HEK293 (cell line): ENCODE results near the gene HSD17B3.

ENCODE experiments used
- CTCF ChIA-PET: fragments of 350-600 bp; formaldehyde crosslinking; extraction: SDS; loops from one replicate; lab custom pipeline; 2021; ENCODE audit warnings: antibody characterized with exemption; lab: Yijun Ruan, JAX
- POLR2A ChIA-PET: fragments of 300-600 bp; formaldehyde crosslinking; extraction: SDS; loops from one replicate; lab custom pipeline; 2020; ENCODE audit warnings: antibody characterized with exemption, inconsistent platforms; lab: Yijun Ruan, JAX
- H3K27ac ChIP-seq: fragments of 200-500 bp; sonication (Bioruptor generic); 2 replicates; pipeline ENCODE4 v1.5.1; 2014; ENCODE audit warnings: low read depth, low read length, control low read depth, inconsistent platforms; ENCODE audit errors: extremely low read depth
- H3K36me3 ChIP-seq, 2 experiments: fragments of 200-500 bp in 1 of 2; sonication (Bioruptor generic) in 1 of 2; 1 replicate in 1 of 2; 2 replicates in 1 of 2; pipeline ENCODE4 v1.5.1; 2014 to 2017; ENCODE audit warnings: inconsistent platforms in 2 of 2, low read length in 2 of 2; ENCODE audit not compliant: control insufficient read depth in 2 of 2, insufficient read depth in 1 of 2
- H3K4me1 ChIP-seq: fragments of 200-500 bp; sonication (Bioruptor generic); 2 replicates; pipeline ENCODE4 v1.5.1; 2014; ENCODE audit warnings: mild to moderate bottlenecking, low read length, inconsistent platforms; ENCODE audit not compliant: control insufficient read depth, insufficient read depth
- H3K4me3 ChIP-seq: 2 replicates; pipeline ENCODE4 v1.5.1; 2011; ENCODE audit warnings: low read depth, mild to moderate bottlenecking, control low read depth, low read length, moderate library complexity
- H3K9me3 ChIP-seq: fragments of 200-500 bp; sonication (Bioruptor generic); 2 replicates; pipeline ENCODE4 v1.5.1; 2014; ENCODE audit warnings: low read depth, low read length, inconsistent platforms; ENCODE audit not compliant: control insufficient read depth, insufficient read depth
- KLF7 ChIP-seq: fragments of 450-650 bp; formaldehyde crosslinking; IDR thresholded peaks from 2 replicates; pipeline ENCODE4 v1.5.1; 2016; ENCODE audit warnings: missing biosample characterization, missing genetic modification characterization, borderline replicate concordance
- KLF8 ChIP-seq: fragments of 450-650 bp; formaldehyde crosslinking; IDR thresholded peaks from 2 replicates; pipeline ENCODE4 v1.5.1; 2016; ENCODE audit warnings: missing biosample characterization, missing genetic modification characterization
- RBAK ChIP-seq: fragments of 450-650 bp; formaldehyde crosslinking; IDR thresholded peaks from 2 replicates; pipeline ENCODE4 v1.5.1; 2016; ENCODE audit warnings: missing biosample characterization, missing genetic modification characterization
- SALL2 ChIP-seq: fragments of 450-650 bp; formaldehyde crosslinking; IDR thresholded peaks from 2 replicates; pipeline ENCODE4 v1.5.0; 2017; ENCODE audit warnings: missing biosample characterization, mild to moderate bottlenecking, missing genetic modification characterization, borderline replicate concordance
- TRIM28 ChIP-seq: IDR thresholded peaks from 2 replicates; pipeline ENCODE4 v1.6.1; 2011; ENCODE audit warnings: low read length, control low read depth, borderline replicate concordance
- ZFP37 ChIP-seq: fragments of 450-650 bp; formaldehyde crosslinking; IDR thresholded peaks from 2 replicates; pipeline ENCODE4 v1.5.1; 2016; ENCODE audit warnings: missing biosample characterization, missing genetic modification characterization
- ZFP41 ChIP-seq: fragments of 450-650 bp; formaldehyde crosslinking; IDR thresholded peaks from 2 replicates; pipeline ENCODE4 v1.5.1; 2016; ENCODE audit warnings: missing biosample characterization, missing genetic modification characterization, borderline replicate concordance
- ZIC2 ChIP-seq: fragments of 450-650 bp; formaldehyde crosslinking; IDR thresholded peaks from 2 replicates; pipeline ENCODE4 v1.5.1; 2016; ENCODE audit warnings: missing biosample characterization, missing genetic modification characterization
- ZNF140 ChIP-seq: fragments of 450-650 bp; formaldehyde crosslinking; IDR thresholded peaks from 2 replicates; pipeline ENCODE4 v1.5.1; 2016; ENCODE audit warnings: missing biosample characterization, missing genetic modification characterization
- ZNF19 ChIP-seq: fragments of 450-650 bp; formaldehyde crosslinking; IDR thresholded peaks from 2 replicates; pipeline ENCODE4; 2016; ENCODE audit warnings: missing biosample characterization, missing genetic modification characterization, low read depth
- ZNF555 ChIP-seq: fragments of 450-650 bp; formaldehyde crosslinking; conservative IDR thresholded peaks from 2 replicates; pipeline ENCODE4 v1.5.1; 2017; ENCODE audit warnings: missing biosample characterization, mild to moderate bottlenecking, missing genetic modification characterization, inconsistent platforms
- ZNF701 ChIP-seq: fragments of 450-650 bp; formaldehyde crosslinking; IDR thresholded peaks from 2 replicates; pipeline ENCODE4 v1.5.1; 2016; ENCODE audit warnings: missing biosample characterization, missing genetic modification characterization
- TF ChIP-seq, protein P1 (sequence below): sonication (generic); formaldehyde crosslinking; IDR thresholded peaks from 2 replicates; pipeline ENCODE4 v1.8.1; 2022; ENCODE audit warnings: mild to moderate bottlenecking, moderate library complexity, missing genetic modification reagents
- TF ChIP-seq, protein P2 (sequence below): fragments of 450-650 bp; formaldehyde crosslinking; IDR thresholded peaks from 2 replicates; pipeline ENCODE4 v1.5.1; 2016; ENCODE audit warnings: missing biosample characterization, missing genetic modification characterization, low read depth
- TF ChIP-seq, protein P3 (sequence below): fragments of 450-650 bp; formaldehyde crosslinking; IDR thresholded peaks from 2 replicates; pipeline ENCODE4 v1.5.1; 2016; ENCODE audit warnings: missing biosample characterization, missing genetic modification characterization, borderline replicate concordance
- TF ChIP-seq, protein P4 (sequence below): fragments of 450-650 bp; formaldehyde crosslinking; IDR thresholded peaks from 2 replicates; pipeline ENCODE4 v1.5.1; 2017; ENCODE audit warnings: missing biosample characterization, missing genetic modification characterization
- TF ChIP-seq, protein P5 (sequence below): fragments of 450-650 bp; formaldehyde crosslinking; IDR thresholded peaks from 2 replicates; pipeline ENCODE4 v1.5.1; 2016; ENCODE audit warnings: missing biosample characterization, missing genetic modification characterization
- TF ChIP-seq, protein P6 (sequence below): fragments of 450-650 bp; IDR thresholded peaks from 2 replicates; pipeline ENCODE4 v1.5.1; 2018; ENCODE audit warnings: missing biosample characterization, mild to moderate bottlenecking, missing genetic modification characterization

The HSD17B3 gene

DNA sequence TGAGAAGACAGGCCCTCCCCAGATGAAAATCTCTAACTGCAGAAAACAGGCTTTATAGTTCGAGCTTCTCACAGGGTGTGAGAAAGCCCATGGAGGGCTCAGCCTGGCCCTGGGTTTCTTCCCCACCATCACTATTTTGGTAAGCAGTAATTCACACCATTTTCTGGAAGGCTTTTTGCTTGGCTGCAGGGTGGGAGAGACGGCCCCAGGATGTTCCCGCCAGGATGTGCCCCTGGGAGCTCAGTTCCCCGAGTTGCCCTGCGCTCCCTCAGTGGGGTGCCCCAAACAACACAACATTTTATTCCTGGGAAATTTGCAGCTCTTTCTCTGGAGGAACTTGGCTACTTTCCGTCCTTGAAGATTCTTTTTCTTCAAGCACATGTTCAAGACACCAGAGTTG lies 100.8 kb downstream of the HSD17B3 start:
- no peaks in the 10 kb centered on the region for H3K9me3 ChIP-seq
- POLR2A ChIA-PET: interaction anchor here (0.5 kb wide), 1 partner anchor 150 kb away, joined by 3 read pairs; no protein-coding TSS in a partner anchor
- no peaks in the 10 kb centered on the region for H3K36me3 ChIP-seq
- no peaks in the 10 kb centered on the region for H3K4me1 ChIP-seq
- H3K27ac ChIP-seq: no peak overlapping the region
- no peak overlapping the region for H3K4me3 ChIP-seq
- TF ChIP-seq ZFP37 (tag by site-specific recombination): no peak
- no peak for TF ChIP-seq TRIM28
- TF ChIP-seq SALL2 (tag by site-specific recombination): no peak
- TF ChIP-seq, protein P1, sequence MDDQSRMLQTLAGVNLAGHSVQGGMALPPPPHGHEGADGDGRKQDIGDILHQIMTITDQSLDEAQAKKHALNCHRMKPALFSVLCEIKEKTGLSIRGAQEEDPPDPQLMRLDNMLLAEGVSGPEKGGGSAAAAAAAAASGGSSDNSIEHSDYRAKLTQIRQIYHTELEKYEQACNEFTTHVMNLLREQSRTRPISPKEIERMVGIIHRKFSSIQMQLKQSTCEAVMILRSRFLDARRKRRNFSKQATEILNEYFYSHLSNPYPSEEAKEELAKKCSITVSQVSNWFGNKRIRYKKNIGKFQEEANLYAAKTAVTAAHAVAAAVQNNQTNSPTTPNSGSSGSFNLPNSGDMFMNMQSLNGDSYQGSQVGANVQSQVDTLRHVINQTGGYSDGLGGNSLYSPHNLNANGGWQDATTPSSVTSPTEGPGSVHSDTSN (CRISPR knock-in tag): no peak
- TF ChIP-seq, protein P2, sequence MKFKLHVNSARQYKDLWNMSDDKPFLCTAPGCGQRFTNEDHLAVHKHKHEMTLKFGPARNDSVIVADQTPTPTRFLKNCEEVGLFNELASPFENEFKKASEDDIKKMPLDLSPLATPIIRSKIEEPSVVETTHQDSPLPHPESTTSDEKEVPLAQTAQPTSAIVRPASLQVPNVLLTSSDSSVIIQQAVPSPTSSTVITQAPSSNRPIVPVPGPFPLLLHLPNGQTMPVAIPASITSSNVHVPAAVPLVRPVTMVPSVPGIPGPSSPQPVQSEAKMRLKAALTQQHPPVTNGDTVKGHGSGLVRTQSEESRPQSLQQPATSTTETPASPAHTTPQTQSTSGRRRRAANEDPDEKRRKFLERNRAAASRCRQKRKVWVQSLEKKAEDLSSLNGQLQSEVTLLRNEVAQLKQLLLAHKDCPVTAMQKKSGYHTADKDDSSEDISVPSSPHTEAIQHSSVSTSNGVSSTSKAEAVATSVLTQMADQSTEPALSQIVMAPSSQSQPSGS (tag by site-specific recombination): no peak
- TF ChIP-seq, protein P3, sequence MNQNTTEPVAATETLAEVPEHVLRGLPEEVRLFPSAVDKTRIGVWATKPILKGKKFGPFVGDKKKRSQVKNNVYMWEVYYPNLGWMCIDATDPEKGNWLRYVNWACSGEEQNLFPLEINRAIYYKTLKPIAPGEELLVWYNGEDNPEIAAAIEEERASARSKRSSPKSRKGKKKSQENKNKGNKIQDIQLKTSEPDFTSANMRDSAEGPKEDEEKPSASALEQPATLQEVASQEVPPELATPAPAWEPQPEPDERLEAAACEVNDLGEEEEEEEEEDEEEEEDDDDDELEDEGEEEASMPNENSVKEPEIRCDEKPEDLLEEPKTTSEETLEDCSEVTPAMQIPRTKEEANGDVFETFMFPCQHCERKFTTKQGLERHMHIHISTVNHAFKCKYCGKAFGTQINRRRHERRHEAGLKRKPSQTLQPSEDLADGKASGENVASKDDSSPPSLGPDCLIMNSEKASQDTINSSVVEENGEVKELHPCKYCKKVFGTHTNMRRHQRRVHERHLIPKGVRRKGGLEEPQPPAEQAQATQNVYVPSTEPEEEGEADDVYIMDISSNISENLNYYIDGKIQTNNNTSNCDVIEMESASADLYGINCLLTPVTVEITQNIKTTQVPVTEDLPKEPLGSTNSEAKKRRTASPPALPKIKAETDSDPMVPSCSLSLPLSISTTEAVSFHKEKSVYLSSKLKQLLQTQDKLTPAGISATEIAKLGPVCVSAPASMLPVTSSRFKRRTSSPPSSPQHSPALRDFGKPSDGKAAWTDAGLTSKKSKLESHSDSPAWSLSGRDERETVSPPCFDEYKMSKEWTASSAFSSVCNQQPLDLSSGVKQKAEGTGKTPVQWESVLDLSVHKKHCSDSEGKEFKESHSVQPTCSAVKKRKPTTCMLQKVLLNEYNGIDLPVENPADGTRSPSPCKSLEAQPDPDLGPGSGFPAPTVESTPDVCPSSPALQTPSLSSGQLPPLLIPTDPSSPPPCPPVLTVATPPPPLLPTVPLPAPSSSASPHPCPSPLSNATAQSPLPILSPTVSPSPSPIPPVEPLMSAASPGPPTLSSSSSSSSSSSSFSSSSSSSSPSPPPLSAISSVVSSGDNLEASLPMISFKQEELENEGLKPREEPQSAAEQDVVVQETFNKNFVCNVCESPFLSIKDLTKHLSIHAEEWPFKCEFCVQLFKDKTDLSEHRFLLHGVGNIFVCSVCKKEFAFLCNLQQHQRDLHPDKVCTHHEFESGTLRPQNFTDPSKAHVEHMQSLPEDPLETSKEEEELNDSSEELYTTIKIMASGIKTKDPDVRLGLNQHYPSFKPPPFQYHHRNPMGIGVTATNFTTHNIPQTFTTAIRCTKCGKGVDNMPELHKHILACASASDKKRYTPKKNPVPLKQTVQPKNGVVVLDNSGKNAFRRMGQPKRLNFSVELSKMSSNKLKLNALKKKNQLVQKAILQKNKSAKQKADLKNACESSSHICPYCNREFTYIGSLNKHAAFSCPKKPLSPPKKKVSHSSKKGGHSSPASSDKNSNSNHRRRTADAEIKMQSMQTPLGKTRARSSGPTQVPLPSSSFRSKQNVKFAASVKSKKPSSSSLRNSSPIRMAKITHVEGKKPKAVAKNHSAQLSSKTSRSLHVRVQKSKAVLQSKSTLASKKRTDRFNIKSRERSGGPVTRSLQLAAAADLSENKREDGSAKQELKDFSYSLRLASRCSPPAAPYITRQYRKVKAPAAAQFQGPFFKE (tag by site-specific recombination): no peak
- TF ChIP-seq, protein P4, sequence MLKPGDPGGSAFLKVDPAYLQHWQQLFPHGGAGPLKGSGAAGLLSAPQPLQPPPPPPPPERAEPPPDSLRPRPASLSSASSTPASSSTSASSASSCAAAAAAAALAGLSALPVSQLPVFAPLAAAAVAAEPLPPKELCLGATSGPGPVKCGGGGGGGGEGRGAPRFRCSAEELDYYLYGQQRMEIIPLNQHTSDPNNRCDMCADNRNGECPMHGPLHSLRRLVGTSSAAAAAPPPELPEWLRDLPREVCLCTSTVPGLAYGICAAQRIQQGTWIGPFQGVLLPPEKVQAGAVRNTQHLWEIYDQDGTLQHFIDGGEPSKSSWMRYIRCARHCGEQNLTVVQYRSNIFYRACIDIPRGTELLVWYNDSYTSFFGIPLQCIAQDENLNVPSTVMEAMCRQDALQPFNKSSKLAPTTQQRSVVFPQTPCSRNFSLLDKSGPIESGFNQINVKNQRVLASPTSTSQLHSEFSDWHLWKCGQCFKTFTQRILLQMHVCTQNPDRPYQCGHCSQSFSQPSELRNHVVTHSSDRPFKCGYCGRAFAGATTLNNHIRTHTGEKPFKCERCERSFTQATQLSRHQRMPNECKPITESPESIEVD (tag by site-specific recombination): no peak
- TF ChIP-seq, protein P5, sequence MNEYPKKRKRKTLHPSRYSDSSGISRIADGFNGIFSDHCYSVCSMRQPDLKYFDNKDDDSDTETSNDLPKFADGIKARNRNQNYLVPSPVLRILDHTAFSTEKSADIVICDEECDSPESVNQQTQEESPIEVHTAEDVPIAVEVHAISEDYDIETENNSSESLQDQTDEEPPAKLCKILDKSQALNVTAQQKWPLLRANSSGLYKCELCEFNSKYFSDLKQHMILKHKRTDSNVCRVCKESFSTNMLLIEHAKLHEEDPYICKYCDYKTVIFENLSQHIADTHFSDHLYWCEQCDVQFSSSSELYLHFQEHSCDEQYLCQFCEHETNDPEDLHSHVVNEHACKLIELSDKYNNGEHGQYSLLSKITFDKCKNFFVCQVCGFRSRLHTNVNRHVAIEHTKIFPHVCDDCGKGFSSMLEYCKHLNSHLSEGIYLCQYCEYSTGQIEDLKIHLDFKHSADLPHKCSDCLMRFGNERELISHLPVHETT: no peak
- TF ChIP-seq ZNF555 (tag by site-specific recombination): no peak
- TF ChIP-seq ZNF19: no peak
- TF ChIP-seq KLF7: no peak
- TF ChIP-seq ZFP41: no peak
- TF ChIP-seq, protein P6, sequence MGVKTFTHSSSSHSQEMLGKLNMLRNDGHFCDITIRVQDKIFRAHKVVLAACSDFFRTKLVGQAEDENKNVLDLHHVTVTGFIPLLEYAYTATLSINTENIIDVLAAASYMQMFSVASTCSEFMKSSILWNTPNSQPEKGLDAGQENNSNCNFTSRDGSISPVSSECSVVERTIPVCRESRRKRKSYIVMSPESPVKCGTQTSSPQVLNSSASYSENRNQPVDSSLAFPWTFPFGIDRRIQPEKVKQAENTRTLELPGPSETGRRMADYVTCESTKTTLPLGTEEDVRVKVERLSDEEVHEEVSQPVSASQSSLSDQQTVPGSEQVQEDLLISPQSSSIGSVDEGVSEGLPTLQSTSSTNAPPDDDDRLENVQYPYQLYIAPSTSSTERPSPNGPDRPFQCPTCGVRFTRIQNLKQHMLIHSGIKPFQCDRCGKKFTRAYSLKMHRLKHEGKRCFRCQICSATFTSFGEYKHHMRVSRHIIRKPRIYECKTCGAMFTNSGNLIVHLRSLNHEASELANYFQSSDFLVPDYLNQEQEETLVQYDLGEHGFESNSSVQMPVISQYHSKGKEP (tag by site-specific recombination): no peak
- TF ChIP-seq KLF8 (tag by site-specific recombination): no peak
- TF ChIP-seq ZNF701 (tag by site-specific recombination): no peak
- TF ChIP-seq ZIC2 (tag by site-specific recombination): no peak
- TF ChIP-seq RBAK (tag by site-specific recombination): no peak
- no peak for TF ChIP-seq ZNF140 (tag by site-specific recombination)
- CTCF ChIA-PET: interaction anchor here (0.7 to 1.5 kb wide), 5 partner anchors 15 to 1070 kb away, joined by 3 read pairs; no protein-coding TSS in a partner anchor
